Heart left ventricle (tissue), 13 donors: ENCODE data around the gene PACSIN2.

Experiments used
- POLR2A ChIP-seq, 2 donors: fragments of 450-650 bp; IDR thresholded peaks; one replicate each; pipeline ENCODE4 v1.6.1; 2017; ENCODE audit warnings: antibody characterized with exemption in 2 of 2, mild to moderate bottlenecking in 2 of 2, moderate library complexity in 2 of 2
- TF ChIP-seq, protein P1 (sequence below), 12 donors: fragments of 200-600 bp; sonication (generic) in 4 of 12; IDR thresholded peaks; one replicate each; pipeline versions ENCODE4 v1.5.0 to v1.8.0; 2018 to 2022; ENCODE audit warnings: antibody characterized with exemption in 12 of 12, mild to moderate bottlenecking in 5 of 12
- donor health status: ischemic (EF 13 %, LVEDD 7.1; RV severe dilation, severe dysfunction).
- donor health status: DM: no; HTN: yes; CAD: no.
- donor health status: DM: no; HTN: no; CAD: no.
- donor health status: ischemic (EF 25% LVEDD 6.9; RV normal size, moderate dysfunction).
- donor health status: ischemic (EF 25% LVEDD 5.7; RV mildly dilated, moderate dysfunction).
- donor health status: ischemic (EF 35%, LVEDD 5.7; RV mildly dilated, moderate dysfunction).
- donor health status: nonischemic (EF 11% LVEDD 7.7; RV severe dilation, severe dysfunction).
- donor health status: DM: yes; HTN: yes; CAD: no.
- donor health status: PGD.
- donor health status: ischemic (EF 29% LVEDD 5.4; RV normal size, mild dysfunction).
- donor health status: nonischemic (EF 23%, LVEDD 6.1; RV moderate dilation, normal function).

DNA sequence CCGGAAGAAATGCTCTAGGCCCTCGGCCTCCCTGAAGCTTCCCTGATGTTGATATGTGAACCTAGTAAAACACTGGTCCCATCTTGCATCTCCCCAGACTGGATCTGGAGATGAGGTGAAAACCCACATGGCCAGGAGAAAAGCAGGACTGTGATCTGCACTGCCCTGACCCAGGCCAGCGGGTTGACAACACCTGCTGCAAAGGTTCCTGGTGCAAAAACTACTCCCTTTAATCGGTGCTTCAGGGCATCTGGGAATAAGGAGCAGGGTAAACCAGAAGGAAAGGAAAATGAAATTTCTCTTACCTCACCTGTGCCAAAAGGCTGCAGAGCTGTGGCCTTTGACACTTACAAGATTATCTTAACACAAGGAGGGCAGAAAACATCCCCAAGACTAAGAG, 30.6 kb downstream of the PACSIN2 start:
- TF ChIP-seq, protein P1, sequence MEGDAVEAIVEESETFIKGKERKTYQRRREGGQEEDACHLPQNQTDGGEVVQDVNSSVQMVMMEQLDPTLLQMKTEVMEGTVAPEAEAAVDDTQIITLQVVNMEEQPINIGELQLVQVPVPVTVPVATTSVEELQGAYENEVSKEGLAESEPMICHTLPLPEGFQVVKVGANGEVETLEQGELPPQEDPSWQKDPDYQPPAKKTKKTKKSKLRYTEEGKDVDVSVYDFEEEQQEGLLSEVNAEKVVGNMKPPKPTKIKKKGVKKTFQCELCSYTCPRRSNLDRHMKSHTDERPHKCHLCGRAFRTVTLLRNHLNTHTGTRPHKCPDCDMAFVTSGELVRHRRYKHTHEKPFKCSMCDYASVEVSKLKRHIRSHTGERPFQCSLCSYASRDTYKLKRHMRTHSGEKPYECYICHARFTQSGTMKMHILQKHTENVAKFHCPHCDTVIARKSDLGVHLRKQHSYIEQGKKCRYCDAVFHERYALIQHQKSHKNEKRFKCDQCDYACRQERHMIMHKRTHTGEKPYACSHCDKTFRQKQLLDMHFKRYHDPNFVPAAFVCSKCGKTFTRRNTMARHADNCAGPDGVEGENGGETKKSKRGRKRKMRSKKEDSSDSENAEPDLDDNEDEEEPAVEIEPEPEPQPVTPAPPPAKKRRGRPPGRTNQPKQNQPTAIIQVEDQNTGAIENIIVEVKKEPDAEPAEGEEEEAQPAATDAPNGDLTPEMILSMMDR (IDR thresholded peaks at IDR 0.05): no peak
- no peak for TF ChIP-seq POLR2A (IDR thresholded peaks at IDR 0.05)
